Ascending aorta (tissue), 2 donors: Measurements from ENCODE around the gene SOX15. TPM values are rescaled to one million over a fixed set of nuclear protein-coding genes. Genes with fewer than 3 reads are reported as not detected.

Source experiments
- DNase-seq, 2 donors: peaks; one replicate each; pipeline ENCODE4 v3.0.0-alpha.2; 2019; ENCODE audit warnings: low spot score in 2 of 2
- H3K27ac ChIP-seq, 2 donors: fragments of 200-600 bp; sonication (generic); one replicate each; pipeline ENCODE4 v1.5.1; 2016 to 2017; ENCODE audit warnings: mild to moderate bottlenecking in 1 of 2
- H3K27me3 ChIP-seq: fragments of 200-600 bp; sonication (generic); one replicate; pipeline ENCODE4 v1.5.1; 2017
- H3K36me3 ChIP-seq, 2 donors: fragments of 200-600 bp; sonication (generic); one replicate each; pipeline ENCODE4 v1.5.1; 2016
- H3K4me1 ChIP-seq, 2 donors: fragments of 200-600 bp; sonication (generic); one replicate each; pipeline ENCODE4 v1.5.1; 2016 to 2017; ENCODE audit warnings: mild to moderate bottlenecking in 1 of 2
- H3K4me3 ChIP-seq, 2 donors: fragments of 200-600 bp; sonication (generic); one replicate each; pipeline ENCODE4 v1.5.1; 2016 to 2017; ENCODE audit warnings: mild to moderate bottlenecking in 1 of 2
- H3K9me3 ChIP-seq, 2 donors: fragments of 200-600 bp; sonication (generic); one replicate each; pipeline ENCODE4 v1.5.1; 2016
- intact Hi-C: fragments of 100-400 bp; cut with DNase I; formaldehyde crosslinking; loops from one replicate; pipeline ENCODE4 v1.15.1; 2023
- total RNA-seq: library from RNA; depleted of rRNA; stranded (reverse); fragments of >200 nt; gene quantifications from one replicate; pipeline ENCODE4 v1.1.0, GENCODE V29; 2016
- TF ChIP-seq, protein P1 (sequence below), 3 experiments: fragments of 200-600 bp in 2 of 3; fragments of 450-650 bp in 1 of 3; sonication (generic) in 2 of 3; IDR thresholded peaks; one replicate each; pipeline ENCODE4 v1.5.1; 2016 to 2019; ENCODE audit warnings: antibody characterized with exemption in 3 of 3, mild to moderate bottlenecking in 1 of 3, moderate library complexity in 1 of 3

The SOX15 gene
- total RNA-seq, 1 donor from 2014 or later: not detected

DNA sequence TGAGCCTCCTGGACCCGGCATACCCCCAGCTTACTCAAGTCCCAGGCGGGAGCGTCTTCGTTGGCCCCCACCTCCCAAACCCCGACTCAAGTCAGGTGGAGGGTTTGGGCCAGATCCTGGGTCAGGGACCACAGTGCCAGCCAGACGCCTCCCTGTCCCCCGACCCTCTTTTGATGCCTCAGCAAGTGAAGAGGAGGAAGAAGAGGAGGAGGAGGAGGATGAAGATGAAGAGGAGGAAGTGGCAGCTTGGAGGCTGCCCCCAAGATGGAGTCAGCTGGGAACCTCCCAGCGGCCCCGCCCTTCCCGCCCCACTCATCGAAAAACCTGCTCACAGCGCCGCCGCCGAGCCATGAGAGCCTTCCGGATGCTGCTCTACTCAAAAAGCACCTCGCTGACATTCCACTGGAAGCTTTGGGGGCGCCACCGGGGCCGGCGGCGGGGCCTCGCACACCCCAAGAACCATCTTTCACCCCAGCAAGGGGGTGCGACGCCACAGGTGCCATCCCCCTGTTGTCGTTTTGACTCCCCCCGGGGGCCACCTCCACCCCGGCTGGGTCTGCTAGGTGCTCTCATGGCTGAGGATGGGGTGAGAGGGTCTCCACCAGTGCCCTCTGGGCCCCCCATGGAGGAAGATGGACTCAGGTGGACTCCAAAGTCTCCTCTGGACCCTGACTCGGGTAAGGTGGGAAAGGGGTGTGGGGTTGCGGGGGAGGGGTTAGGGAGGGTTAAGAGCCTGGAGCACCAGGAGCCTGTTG, 26.6 kb downstream of the SOX15 start:
- H3K9me3 ChIP-seq: no peaks in the 10 kb centered on the region
- H3K4me1 ChIP-seq: peaks cover 39 to 49% of the 10 kb centered on the region in 2 donors
- H3K27ac ChIP-seq: no peak overlapping the region
- no peaks in the 10 kb centered on the region for H3K27me3 ChIP-seq
- peak overlapping the region in 1 of 2 donors; percentile 92 for H3K4me3 ChIP-seq
- intact Hi-C loops: no loop called here
- DNase-seq: no peak
- TF ChIP-seq, protein P1, sequence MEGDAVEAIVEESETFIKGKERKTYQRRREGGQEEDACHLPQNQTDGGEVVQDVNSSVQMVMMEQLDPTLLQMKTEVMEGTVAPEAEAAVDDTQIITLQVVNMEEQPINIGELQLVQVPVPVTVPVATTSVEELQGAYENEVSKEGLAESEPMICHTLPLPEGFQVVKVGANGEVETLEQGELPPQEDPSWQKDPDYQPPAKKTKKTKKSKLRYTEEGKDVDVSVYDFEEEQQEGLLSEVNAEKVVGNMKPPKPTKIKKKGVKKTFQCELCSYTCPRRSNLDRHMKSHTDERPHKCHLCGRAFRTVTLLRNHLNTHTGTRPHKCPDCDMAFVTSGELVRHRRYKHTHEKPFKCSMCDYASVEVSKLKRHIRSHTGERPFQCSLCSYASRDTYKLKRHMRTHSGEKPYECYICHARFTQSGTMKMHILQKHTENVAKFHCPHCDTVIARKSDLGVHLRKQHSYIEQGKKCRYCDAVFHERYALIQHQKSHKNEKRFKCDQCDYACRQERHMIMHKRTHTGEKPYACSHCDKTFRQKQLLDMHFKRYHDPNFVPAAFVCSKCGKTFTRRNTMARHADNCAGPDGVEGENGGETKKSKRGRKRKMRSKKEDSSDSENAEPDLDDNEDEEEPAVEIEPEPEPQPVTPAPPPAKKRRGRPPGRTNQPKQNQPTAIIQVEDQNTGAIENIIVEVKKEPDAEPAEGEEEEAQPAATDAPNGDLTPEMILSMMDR (IDR thresholded peaks at IDR 0.05): no peak
- peaks cover 44 to 46% of the 10 kb centered on the region in 2 donors for H3K36me3 ChIP-seq

DNA sequence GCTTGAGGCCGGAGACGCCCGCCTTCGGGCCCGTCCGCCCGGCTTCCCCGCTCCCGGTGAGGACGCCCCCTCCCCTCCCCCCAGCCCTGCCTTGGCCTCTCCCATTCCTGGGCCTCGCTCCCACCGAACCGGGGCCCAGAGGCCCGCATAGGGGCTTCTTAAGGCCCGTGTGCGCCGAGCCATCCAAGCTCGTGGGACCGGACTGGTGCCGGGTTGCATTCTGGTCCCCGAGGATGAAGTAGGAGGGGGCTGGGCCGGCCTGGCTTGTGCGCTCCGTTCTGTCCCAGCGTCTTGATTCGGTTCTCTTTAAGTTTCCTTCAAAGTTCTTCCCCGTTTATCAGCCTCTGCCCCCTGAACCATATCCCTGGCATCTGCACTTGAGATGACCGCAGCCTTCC, 27.7 kb downstream of the SOX15 start:
- no peaks in the 10 kb centered on the region for H3K27me3 ChIP-seq
- TF ChIP-seq, protein P1 (IDR thresholded peaks at IDR 0.05): no peak
- DNase-seq: no peak
- intact Hi-C loops: no loop called here
- no peaks in the 10 kb centered on the region for H3K9me3 ChIP-seq
- peaks cover 39 to 56% of the 10 kb centered on the region in 2 donors for H3K4me1 ChIP-seq
- peaks cover 39 to 41% of the 10 kb centered on the region in 2 donors for H3K36me3 ChIP-seq
- peak overlapping the region; percentile 67 to 92 for H3K4me3 ChIP-seq
- peak overlapping the region; percentile 90 to 97 for H3K27ac ChIP-seq

DNA sequence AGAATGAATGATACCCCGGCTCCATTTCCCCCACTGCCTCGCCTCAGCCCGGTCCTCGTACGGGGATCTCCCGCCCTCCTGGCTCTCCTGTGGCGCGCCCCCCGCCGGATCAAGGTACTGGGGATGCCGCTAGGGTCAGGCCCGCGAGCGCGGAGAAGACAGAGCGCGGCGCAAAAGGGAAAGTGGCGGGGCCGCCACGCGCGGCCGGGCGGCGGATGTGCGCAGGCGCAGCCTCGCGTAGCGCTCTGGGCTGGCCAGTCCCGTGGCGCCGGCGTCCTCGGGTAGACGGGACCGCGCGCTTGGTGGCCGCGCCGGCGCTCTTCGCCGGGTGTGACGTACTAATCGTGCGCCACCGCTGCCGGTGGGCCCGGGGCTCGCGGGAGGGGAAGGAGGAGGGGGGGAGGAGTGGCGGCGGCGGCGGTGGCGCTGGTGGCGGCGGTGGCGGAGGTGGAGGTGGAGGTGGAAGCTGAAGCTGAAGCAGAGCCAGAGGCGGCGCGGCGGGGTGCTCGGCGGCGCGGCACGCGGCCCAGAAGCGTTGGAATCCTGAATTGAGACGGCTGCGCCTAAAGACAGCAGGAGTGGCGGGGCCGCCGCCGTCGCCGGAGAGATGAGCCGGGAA, 28.2 kb downstream of the SOX15 start, which contains the start of gene SENP3:
Gene SENP3, plus strand, starts transcription at position 331 of the 619 bp plus-strand sequence. CDS start 1,158 bp downstream, outside the sequence.
- TF ChIP-seq, protein P1 (IDR thresholded peaks at IDR 0.05): no peak
- peak within 1 kb of the TSS; percentile 90 to 97 for H3K27ac ChIP-seq
- peaks cover 39 to 56% of the 10 kb centered on the region in 2 donors for H3K4me1 ChIP-seq
- no peaks in the 10 kb centered on the region for H3K9me3 ChIP-seq
- H3K36me3 ChIP-seq: peaks cover 34 to 36% of the 10 kb centered on the region in 2 donors
- intact Hi-C loops: loop anchor here (1.0 to 2.0 kb wide), 7 partner anchors 11 to 209 kb away; partner anchors contain the start of genes KCTD11, POLR2A, TMEM256 and TNFSF12
- peak; percentile 54 to 94 for DNase-seq
- H3K4me3 ChIP-seq: peak within 1 kb of the TSS; percentile 67 to 92
- no peaks in the 10 kb centered on the region for H3K27me3 ChIP-seq

DNA sequence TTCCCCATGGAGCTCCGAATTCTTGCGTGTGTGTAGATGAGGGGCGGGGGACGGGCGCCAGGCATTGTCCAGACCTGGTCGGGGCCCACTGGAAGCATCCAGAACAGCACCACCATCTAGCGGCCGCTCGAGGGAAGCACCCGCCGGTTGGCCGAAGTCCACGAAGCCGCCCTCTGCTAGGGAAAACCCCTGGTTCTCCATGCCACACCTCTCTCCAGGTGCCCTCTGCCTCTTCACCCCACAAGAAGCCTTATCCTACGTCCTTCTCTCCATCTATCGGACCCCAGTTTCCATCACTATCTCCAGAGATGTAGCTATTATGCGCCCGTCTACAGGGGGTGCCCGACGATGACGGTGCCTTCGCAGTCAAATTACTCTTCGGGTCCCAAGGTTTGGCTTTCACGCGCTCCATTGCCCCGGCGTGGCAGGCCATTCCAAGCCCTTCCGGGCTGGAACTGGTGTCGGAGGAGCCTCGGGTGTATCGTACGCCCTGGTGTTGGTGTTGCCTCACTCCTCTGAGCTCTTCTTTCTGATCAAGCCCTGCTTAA, 28.8 kb downstream of the SOX15 start:
- Histone ChIP-seq H3K27me3 (no peaks in the 10 kb centered on the region), H3K4me1 (peaks cover 39 to 56% of the 10 kb centered on the region in 2 donors), H3K27ac (peak overlapping the region; percentile 90 to 97), H3K36me3 (peaks cover 30% of the 10 kb centered on the region in 2 donors), H3K4me3 (peak overlapping the region; percentile 67 to 92), H3K9me3 (no peaks in the 10 kb centered on the region)
- DNase-seq: peak; percentile 57 to 94
- TF ChIP-seq, protein P1 (IDR thresholded peaks at IDR 0.05): peak; percentile 84 to 96 (median 84)
- intact Hi-C loops: loop anchor here (1.0 to 2.0 kb wide), 7 partner anchors 11 to 209 kb away; partner anchors contain the start of genes KCTD11, POLR2A, TMEM256 and TNFSF12

DNA sequence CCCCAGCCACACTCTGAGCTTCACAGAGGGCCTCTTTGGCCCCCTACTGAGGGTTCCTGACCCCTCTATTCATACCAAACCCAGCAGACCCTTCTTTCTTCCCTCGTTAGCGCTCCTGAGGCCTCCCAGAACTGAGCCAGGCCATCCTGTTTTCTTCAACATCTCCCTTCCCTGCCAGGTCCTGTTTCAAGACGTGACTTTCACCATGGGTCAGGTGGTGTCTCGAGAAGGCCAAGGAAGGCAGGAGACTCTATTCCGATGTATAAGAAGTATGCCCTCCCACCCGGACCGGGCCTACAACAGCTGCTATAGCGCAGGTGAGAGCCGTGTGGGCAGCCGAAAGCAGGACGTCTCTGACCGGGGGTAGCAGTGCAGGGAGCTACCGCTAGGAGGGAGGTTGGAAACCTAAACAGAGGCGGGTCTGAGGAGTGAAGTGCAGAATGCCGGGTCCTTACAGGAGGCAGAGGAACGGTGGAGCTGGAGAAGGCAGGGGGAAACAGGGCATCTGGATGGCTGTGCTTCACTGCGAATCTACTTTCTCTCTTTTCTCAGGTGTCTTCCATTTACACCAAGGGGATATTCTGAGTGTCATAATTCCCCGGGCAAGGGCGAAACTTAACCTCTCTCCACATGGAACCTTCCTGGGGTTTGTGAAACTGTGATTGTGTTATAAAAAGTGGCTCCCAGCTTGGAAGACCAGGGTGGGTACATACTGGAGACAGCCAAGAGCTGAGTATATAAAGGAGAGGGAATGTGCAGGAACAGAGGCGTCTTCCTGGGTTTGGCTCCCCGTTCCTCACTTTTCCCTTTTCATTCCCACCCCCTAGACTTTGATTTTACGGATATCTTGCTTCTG, 29.5 kb downstream of the SOX15 start:
- Histone ChIP-seq H3K27ac (peak overlapping the region; percentile 90 to 97), H3K4me3 (peak overlapping the region; percentile 53 to 92), H3K36me3 (peaks cover 23% of the 10 kb centered on the region in 2 donors), H3K4me1 (peaks cover 39 to 56% of the 10 kb centered on the region in 2 donors), H3K9me3 (no peaks in the 10 kb centered on the region), H3K27me3 (no peaks in the 10 kb centered on the region)
- peak in 1 of 2 donors; percentile 80 for DNase-seq
- TF ChIP-seq, protein P1 (IDR thresholded peaks at IDR 0.05): peak; percentile 45 to 54 (median 46)
- intact Hi-C loops: loop anchor here (1.0 to 2.0 kb wide), 7 partner anchors 11 to 208 kb away; partner anchors contain the start of genes KCTD11, POLR2A, TMEM256 and TNFSF12
